ENCODE measurements around the gene AASDH. TPM values are rescaled to one million over a fixed set of nuclear protein-coding genes. Genes with fewer than 3 reads are reported as not detected.

The AASDH gene
- total and polyA plus RNA-seq, 7 experiments from 2014 or later, result 10.2 to 26.8 (median 15.8) TPM

DNA sequence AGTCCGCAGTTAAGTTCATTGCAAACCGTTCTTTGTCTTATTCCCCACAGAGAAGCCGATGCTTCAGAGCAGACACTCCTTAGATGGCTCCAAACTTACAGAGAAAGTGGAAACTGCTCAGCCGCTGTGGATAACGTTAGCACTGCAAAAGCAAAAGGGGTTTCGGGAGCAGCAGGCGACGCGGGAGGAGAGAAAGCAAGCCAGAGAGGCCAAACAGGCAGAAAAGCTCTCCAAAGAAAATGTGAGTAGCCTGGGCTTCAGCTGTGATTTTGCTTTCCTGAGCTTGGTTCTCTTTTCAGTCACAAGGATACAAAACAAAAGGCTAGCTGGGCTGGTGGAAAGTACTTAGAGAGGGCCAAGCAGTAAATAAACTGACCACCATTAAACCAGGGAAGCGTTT lies 64.0 kb downstream of the AASDH start:
- no peaks in the 10 kb centered on the region for H3K36me3 Mint-ChIP-seq
- no peak for ATAC-seq

GRCh38 chr4:56321251-56321650 lies 66.0 kb downstream of the AASDH start:
- ChIA-PET POLR2A (no interaction called here), CTCF (no interaction called here)
- ATAC-seq (no peak), DNase-seq (no peak)
- intact Hi-C loops (cut with micrococcal nuclease), result no loop called here
- Histone ChIP-seq H3K27me3 (ENCODE audit: control insufficient read depth in 2 of 2, insufficient read depth in 2 of 2, low read length in 2 of 2) (no peaks in the 10 kb centered on the region), H3K9me3 (ENCODE audit: control insufficient read depth in 2 of 3, low read length in 3 of 3) (no peaks in the 10 kb centered on the region), H3K27ac (ENCODE audit: low read depth, low read length) (no peak overlapping the region), H3K4me3 (ENCODE audit: low read length) (no peak overlapping the region), H3K36me3 (ENCODE audit: control insufficient read depth in 2 of 3, insufficient read depth in 3 of 3, low read length in 3 of 3) (no peaks in the 10 kb centered on the region), H3K4me1 (ENCODE audit: control insufficient read depth in 2 of 2, insufficient read depth in 2 of 2, low read length in 2 of 2) (no peaks in the 10 kb centered on the region)
- Mint-ChIP-seq H3K36me3 (no peaks in the 10 kb centered on the region), H3K4me1 (no peaks in the 10 kb centered on the region), H3K4me3 (no peak overlapping the region), H3K27ac (no peak overlapping the region), H3K27me3 (peaks cover 4 to 10% (median 6%) of the 10 kb centered on the region in 5 donors), H3K9me3 (no peaks in the 10 kb centered on the region)

More for the DNA sequence above, 64.0 kb downstream of the AASDH start:
- H3K4me1 Mint-ChIP-seq, result no peaks in the 10 kb centered on the region
- H3K9me3 Mint-ChIP-seq, result no peaks in the 10 kb centered on the region
- H3K27me3 ChIP-seq (ENCODE audit: control insufficient read depth in 2 of 2, insufficient read depth in 2 of 2, low read length in 2 of 2), result no peaks in the 10 kb centered on the region
- no peak overlapping the region for H3K4me3 ChIP-seq (ENCODE audit: low read length)
- H3K4me3 Mint-ChIP-seq, result no peak overlapping the region
- DNase-seq, result no peak
- H3K9me3 ChIP-seq (ENCODE audit: control insufficient read depth in 2 of 3, low read length in 3 of 3), result no peaks in the 10 kb centered on the region
- no peak overlapping the region for H3K27ac Mint-ChIP-seq
- ChIA-PET CTCF (no interaction called here), POLR2A (no interaction called here)
- no peaks in the 10 kb centered on the region for H3K4me1 ChIP-seq (ENCODE audit: control insufficient read depth in 2 of 2, insufficient read depth in 2 of 2, low read length in 2 of 2)
- H3K27me3 Mint-ChIP-seq, result peaks cover 4 to 9% (median 6%) of the 10 kb centered on the region in 5 donors
- intact Hi-C loops (cut with micrococcal nuclease), result no loop called here
- no peaks in the 10 kb centered on the region for H3K36me3 ChIP-seq (ENCODE audit: control insufficient read depth in 2 of 3, insufficient read depth in 3 of 3, low read length in 3 of 3)
- no peak overlapping the region for H3K27ac ChIP-seq (ENCODE audit: low read depth, low read length)

DNA sequence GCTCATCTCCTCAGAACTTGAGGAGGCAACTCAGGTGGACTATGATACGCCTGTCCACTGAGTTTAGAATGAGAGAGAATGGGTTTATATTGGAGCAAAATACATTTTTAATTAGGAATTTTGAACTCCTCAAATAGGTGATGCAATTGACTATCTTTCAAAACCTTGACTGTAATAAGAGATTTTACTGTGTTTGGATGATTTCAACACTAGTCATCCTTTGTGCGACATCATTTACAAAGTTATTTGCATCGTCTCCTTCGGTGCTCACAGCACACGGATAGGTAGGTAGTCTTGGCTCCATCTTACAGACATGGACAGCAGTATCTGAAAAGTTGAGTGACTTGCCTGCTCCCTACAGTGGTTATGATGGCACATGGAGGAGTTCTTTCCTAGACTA lies 67.0 kb downstream of the AASDH start:
- no peak overlapping the region for H3K4me3 ChIP-seq (ENCODE audit: low read length)
- DNase-seq (no peak), ATAC-seq (no peak)
- ChIA-PET CTCF (no interaction called here), POLR2A (no interaction called here)
- no peaks in the 10 kb centered on the region for H3K9me3 Mint-ChIP-seq
- H3K36me3 Mint-ChIP-seq, result no peaks in the 10 kb centered on the region
- H3K27me3 ChIP-seq (ENCODE audit: control insufficient read depth in 2 of 2, insufficient read depth in 2 of 2, low read length in 2 of 2), result no peaks in the 10 kb centered on the region
- no peaks in the 10 kb centered on the region for H3K4me1 ChIP-seq (ENCODE audit: control insufficient read depth in 2 of 2, insufficient read depth in 2 of 2, low read length in 2 of 2)
- H3K4me1 Mint-ChIP-seq, result no peaks in the 10 kb centered on the region
- no peaks in the 10 kb centered on the region for H3K36me3 ChIP-seq (ENCODE audit: control insufficient read depth in 2 of 3, insufficient read depth in 3 of 3, low read length in 3 of 3)
- H3K27ac Mint-ChIP-seq, result no peak overlapping the region
- no peak overlapping the region for H3K27ac ChIP-seq (ENCODE audit: low read depth, low read length)
- H3K9me3 ChIP-seq (ENCODE audit: control insufficient read depth in 2 of 3, low read length in 3 of 3), result no peaks in the 10 kb centered on the region
- intact Hi-C loops (cut with micrococcal nuclease), result no loop called here
- no peak overlapping the region for H3K4me3 Mint-ChIP-seq
- peaks cover 4 to 10% (median 6%) of the 10 kb centered on the region in 5 donors for H3K27me3 Mint-ChIP-seq

DNA sequence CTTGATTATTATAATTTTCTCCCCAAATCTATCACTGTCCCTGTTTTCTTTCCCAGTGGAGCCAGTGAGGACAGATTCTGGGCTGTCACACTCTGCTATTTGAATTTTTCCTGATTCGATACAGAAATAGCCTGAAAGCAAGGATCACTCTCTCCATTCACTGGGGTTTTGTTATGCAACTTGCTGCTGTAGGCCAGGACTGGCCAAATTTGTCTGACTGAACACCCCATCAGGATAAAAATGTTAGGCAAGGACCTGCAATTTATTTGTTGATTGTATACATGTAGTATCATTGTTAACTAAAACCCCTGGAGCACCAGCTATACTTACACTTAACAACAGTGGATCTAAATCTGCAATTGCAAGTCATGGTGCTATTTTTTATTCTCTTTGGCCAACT lies 68.7 kb downstream of the AASDH start:
- intact Hi-C loops (cut with micrococcal nuclease), result no loop called here
- Mint-ChIP-seq H3K27ac (no peak overlapping the region), H3K4me3 (no peak overlapping the region), H3K36me3 (peaks cover 0 to 3% (median 0%) of the 10 kb centered on the region in 5 donors), H3K4me1 (no peaks in the 10 kb centered on the region), H3K27me3 (peaks cover 4 to 10% (median 6%) of the 10 kb centered on the region in 5 donors), H3K9me3 (peaks cover 0 to 1% (median 0%) of the 10 kb centered on the region in 11 donors)
- ATAC-seq, result no peak
- DNase-seq, result no peak
- ChIA-PET POLR2A (no interaction called here), CTCF (no interaction called here)
- Histone ChIP-seq H3K36me3 (ENCODE audit: control insufficient read depth in 2 of 3, insufficient read depth in 3 of 3, low read length in 3 of 3) (no peaks in the 10 kb centered on the region), H3K27ac (ENCODE audit: low read depth, low read length) (no peak overlapping the region), H3K27me3 (ENCODE audit: control insufficient read depth in 2 of 2, insufficient read depth in 2 of 2, low read length in 2 of 2) (no peaks in the 10 kb centered on the region), H3K9me3 (ENCODE audit: control insufficient read depth in 2 of 3, low read length in 3 of 3) (no peaks in the 10 kb centered on the region), H3K4me1 (ENCODE audit: control insufficient read depth in 2 of 2, insufficient read depth in 2 of 2, low read length in 2 of 2) (no peaks in the 10 kb centered on the region), H3K4me3 (ENCODE audit: low read length) (no peak overlapping the region)

GRCh38 chr4:56317749-56318148 lies 69.5 kb downstream of the AASDH start:
- no peak for ATAC-seq
- H3K4me1 Mint-ChIP-seq, result no peaks in the 10 kb centered on the region

GRCh38 chr4:56316011-56316650 lies 71.2 kb downstream of the AASDH start:
- Mint-ChIP-seq H3K27ac (no peak overlapping the region), H3K4me3 (no peak overlapping the region), H3K9me3 (peaks cover 0 to 1% (median 0%) of the 10 kb centered on the region in 11 donors), H3K36me3 (peaks cover 0 to 3% (median 0%) of the 10 kb centered on the region in 5 donors), H3K4me1 (no peaks in the 10 kb centered on the region), H3K27me3 (peaks cover 0 to 8% (median 0%) of the 10 kb centered on the region in 5 donors)
- Histone ChIP-seq H3K27ac (ENCODE audit: low read depth, low read length) (no peak overlapping the region), H3K27me3 (ENCODE audit: control insufficient read depth in 2 of 2, insufficient read depth in 2 of 2, low read length in 2 of 2) (no peaks in the 10 kb centered on the region), H3K4me3 (ENCODE audit: low read length) (no peak overlapping the region), H3K9me3 (ENCODE audit: control insufficient read depth in 2 of 3, low read length in 3 of 3) (no peaks in the 10 kb centered on the region), H3K4me1 (ENCODE audit: control insufficient read depth in 2 of 2, insufficient read depth in 2 of 2, low read length in 2 of 2) (no peaks in the 10 kb centered on the region), H3K36me3 (ENCODE audit: control insufficient read depth in 2 of 3, insufficient read depth in 3 of 3, low read length in 3 of 3) (no peaks in the 10 kb centered on the region)
- intact Hi-C loops (cut with micrococcal nuclease), result no loop called here
- no peak for ATAC-seq
- ChIA-PET CTCF (no interaction called here), POLR2A (no interaction called here)
- DNase-seq, result no peak

More at GRCh38 chr4:56317749-56318148, 69.5 kb downstream of the AASDH start:
- ChIA-PET CTCF (no interaction called here), POLR2A (interaction anchor here (0.8 kb wide), 1 partner anchor 86 kb away, joined by 3 read pairs; no protein-coding TSS in a partner anchor)
- Histone ChIP-seq H3K9me3 (ENCODE audit: control insufficient read depth in 2 of 3, low read length in 3 of 3) (no peaks in the 10 kb centered on the region), H3K27me3 (ENCODE audit: control insufficient read depth in 2 of 2, insufficient read depth in 2 of 2, low read length in 2 of 2) (no peaks in the 10 kb centered on the region), H3K36me3 (ENCODE audit: control insufficient read depth in 2 of 3, insufficient read depth in 3 of 3, low read length in 3 of 3) (no peaks in the 10 kb centered on the region), H3K4me1 (ENCODE audit: control insufficient read depth in 2 of 2, insufficient read depth in 2 of 2, low read length in 2 of 2) (no peaks in the 10 kb centered on the region), H3K27ac (ENCODE audit: low read depth, low read length) (no peak overlapping the region), H3K4me3 (ENCODE audit: low read length) (no peak overlapping the region)
- H3K36me3 Mint-ChIP-seq, result peaks cover 0 to 3% (median 0%) of the 10 kb centered on the region in 5 donors
- H3K27ac Mint-ChIP-seq, result no peak overlapping the region
- H3K27me3 Mint-ChIP-seq, result peaks cover 0 to 10% (median 3%) of the 10 kb centered on the region in 5 donors
- peaks cover 0 to 1% (median 0%) of the 10 kb centered on the region in 11 donors for H3K9me3 Mint-ChIP-seq
- no peak overlapping the region for H3K4me3 Mint-ChIP-seq
- DNase-seq, result no peak
- intact Hi-C loops (cut with micrococcal nuclease), result no loop called here

GRCh38 chr4:56315543-56315942 lies 71.7 kb downstream of the AASDH start:
- POLR2A ChIA-PET, result no interaction called here
- H3K4me1 ChIP-seq (ENCODE audit: control insufficient read depth in 2 of 2, insufficient read depth in 2 of 2, low read length in 2 of 2), result no peaks in the 10 kb centered on the region

More at GRCh38 chr4:56315543-56315942, 71.7 kb downstream of the AASDH start:
- peaks cover 0 to 1% (median 0%) of the 10 kb centered on the region in 11 donors for H3K9me3 Mint-ChIP-seq
- H3K27ac ChIP-seq (ENCODE audit: low read depth, low read length), result no peak overlapping the region
- peaks cover 0 to 4% (median 0%) of the 10 kb centered on the region in 5 donors for H3K27me3 Mint-ChIP-seq
- intact Hi-C loops (cut with micrococcal nuclease), result no loop called here
- H3K27me3 ChIP-seq (ENCODE audit: control insufficient read depth in 2 of 2, insufficient read depth in 2 of 2, low read length in 2 of 2), result no peaks in the 10 kb centered on the region
- no peak overlapping the region for H3K4me3 ChIP-seq (ENCODE audit: low read length)
- CTCF ChIA-PET, result no interaction called here
- H3K36me3 Mint-ChIP-seq, result peaks cover 0 to 3% (median 0%) of the 10 kb centered on the region in 5 donors
- H3K27ac Mint-ChIP-seq, result no peak overlapping the region
- no peaks in the 10 kb centered on the region for H3K4me1 Mint-ChIP-seq
- H3K9me3 ChIP-seq (ENCODE audit: control insufficient read depth in 2 of 3, low read length in 3 of 3), result no peaks in the 10 kb centered on the region
- no peaks in the 10 kb centered on the region for H3K36me3 ChIP-seq (ENCODE audit: control insufficient read depth in 2 of 3, insufficient read depth in 3 of 3, low read length in 3 of 3)
- no peak for ATAC-seq
- DNase-seq, result no peak
- no peak overlapping the region for H3K4me3 Mint-ChIP-seq

All from naive thymus-derived CD4-positive, alpha-beta T cell (primary cell).